HG03196 (cell line): ENCODE measurements around the gene SPNS2.

ENCODE experiments used
- ATAC-seq: cut with Tn5 transposase; IDR thresholded peaks from one replicate; pipeline ENCODE4 v1.9.1; 2021; ENCODE audit not compliant: unreplicated experiment

Gene SPNS2

GRCh38 chr17:4503283-4504025, 4.8 kb downstream of the SPNS2 start:
- no peak for ATAC-seq

- no peak for ATAC-seq
These were observed 5.5 kb downstream of the SPNS2 start for GRCh38 chr17:4504188-4504587.

GRCh38 chr17:4505187-4505586, 6.5 kb downstream of the SPNS2 start:
- no peak for ATAC-seq

- no peak for ATAC-seq
These were observed 7.6 kb downstream of the SPNS2 start for GRCh38 chr17:4506175-4506813.

- no peak for ATAC-seq
These were observed 8.2 kb downstream of the SPNS2 start for GRCh38 chr17:4506892-4507291.

GRCh38 chr17:4507361-4508111, 8.9 kb downstream of the SPNS2 start:
- no peak for ATAC-seq

- no peak for ATAC-seq
These were observed 9.5 kb downstream of the SPNS2 start for GRCh38 chr17:4508207-4508606.

- ATAC-seq = no peak
These were observed 10.7 kb downstream of the SPNS2 start for GRCh38 chr17:4509401-4509800.

GRCh38 chr17:4509923-4510617, 11.4 kb downstream of the SPNS2 start:
- ATAC-seq = no peak

GRCh38 chr17:4510618-4510941, 11.9 kb downstream of the SPNS2 start:
- ATAC-seq = no peak

- ATAC-seq = no peak
These were observed 12.7 kb downstream of the SPNS2 start for GRCh38 chr17:4511199-4511932.

GRCh38 chr17:4512156-4513112, 13.8 kb downstream of the SPNS2 start:
- ATAC-seq = no peak

GRCh38 chr17:4513113-4514032, 14.7 kb downstream of the SPNS2 start:
- ATAC-seq = no peak

GRCh38 chr17:4514206-4514605, 15.5 kb downstream of the SPNS2 start:
- ATAC-seq = no peak

- no peak for ATAC-seq
These were observed 16.1 kb downstream of the SPNS2 start for GRCh38 chr17:4514779-4515178.

GRCh38 chr17:4515501-4515900, 16.8 kb downstream of the SPNS2 start:
- ATAC-seq = no peak

- no peak for ATAC-seq
These were observed 18.1 kb downstream of the SPNS2 start for GRCh38 chr17:4516735-4517134.

- ATAC-seq = no peak
These were observed 20.2 kb downstream of the SPNS2 start for GRCh38 chr17:4518901-4519300.

GRCh38 chr17:4519361-4519788, 20.7 kb downstream of the SPNS2 start:
- no peak for ATAC-seq
